HG02870 (cell line): ENCODE data around the gene SULT6B1.
"Not testable (repeated sequence)": the region's sequence is repeated elsewhere in the genome, so short reads cannot be mapped to it uniquely, and the experiment has no call there.

Experiments
- ATAC-seq: cut with Tn5 transposase; IDR thresholded peaks from one replicate; pipeline ENCODE4 v1.9.1; 2021; ENCODE audit warnings: mild to moderate bottlenecking, moderate library complexity; ENCODE audit not compliant: unreplicated experiment

The SULT6B1 gene

GRCh38 chr2:37196320-37197195 lies 8.1 kb upstream of the SULT6B1 start, which contains the start of gene CEBPZOS:
CEBPZOS (plus strand) TSS chr2:37196496; CDS start chr2:37199705, 3,209 bp downstream.
- ATAC-seq, result peak; percentile 85

DNA sequence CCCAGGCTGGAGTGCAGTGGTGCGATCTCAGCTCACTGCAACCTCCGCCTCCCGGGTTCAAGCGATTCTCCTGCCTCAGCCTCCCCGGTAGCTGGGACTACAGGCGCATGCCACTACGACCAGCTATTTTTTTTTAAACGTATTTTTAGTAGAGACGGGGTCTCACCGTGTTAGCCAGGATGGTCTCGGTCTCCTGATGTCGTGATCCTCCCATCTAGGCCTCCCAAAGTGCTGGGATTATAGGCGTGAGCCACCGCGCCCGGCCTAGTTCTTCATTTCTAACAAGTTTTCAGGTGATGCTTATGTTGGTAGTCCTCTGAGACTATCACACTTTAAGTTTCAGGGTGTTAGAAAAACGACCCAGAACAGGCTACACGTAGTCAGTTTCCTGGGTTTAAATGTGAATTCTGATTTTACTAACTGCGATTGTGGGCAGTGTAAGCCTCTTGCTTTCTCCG lies 7.4 kb upstream of the SULT6B1 start:
- not testable (repeated sequence) for ATAC-seq

- no peak for ATAC-seq
Observed at GRCh38 chr2:37192551-37192950, 4.1 kb upstream of the SULT6B1 start.

- ATAC-seq, result no peak
Observed at GRCh38 chr2:37191747-37192146, 3.3 kb upstream of the SULT6B1 start.

GRCh38 chr2:37191253-37191652 lies 2.8 kb upstream of the SULT6B1 start:
- no peak for ATAC-seq

- ATAC-seq, result no peak
Observed at GRCh38 chr2:37190290-37190689, 1.8 kb upstream of the SULT6B1 start.

DNA sequence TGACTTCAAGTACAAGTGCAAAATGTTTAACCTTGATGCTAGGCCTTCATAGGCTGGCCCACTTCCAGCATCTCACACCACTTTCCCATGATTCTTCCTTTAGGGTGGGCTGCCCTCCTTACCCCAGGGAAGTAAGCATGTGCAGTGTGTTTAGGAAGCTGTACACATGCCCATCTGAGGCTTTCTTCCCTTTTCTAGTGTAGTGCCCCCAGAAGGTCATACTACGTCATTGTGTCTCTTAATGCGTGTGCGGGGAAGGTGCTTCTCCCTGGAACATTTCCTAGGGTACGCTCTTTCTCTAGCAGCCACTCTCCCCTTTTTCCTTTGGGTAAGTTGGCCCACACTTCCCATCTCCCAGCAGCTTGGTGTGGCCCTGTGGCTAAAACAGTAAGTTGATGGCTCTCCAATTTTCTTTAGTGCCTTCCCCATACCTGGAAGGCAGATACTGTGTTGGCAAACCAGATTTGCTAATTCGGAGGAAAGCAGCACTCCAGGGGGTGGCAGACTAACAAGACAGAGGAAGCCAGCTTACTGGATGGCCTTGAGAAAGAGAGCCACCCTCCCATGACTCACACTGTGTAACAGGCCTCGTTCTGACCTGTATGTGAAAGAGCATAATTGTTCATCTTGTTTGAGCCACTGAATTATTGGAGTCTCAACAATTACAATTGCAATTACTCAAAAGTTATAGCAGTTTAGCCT lies 1.1 kb upstream of the SULT6B1 start:
- ATAC-seq, result no peak

- no peak for ATAC-seq
Observed at GRCh38 chr2:37181726-37182684, 6.5 kb downstream of the SULT6B1 start.

GRCh38 chr2:37180640-37181039 lies 7.8 kb downstream of the SULT6B1 start:
- no peak for ATAC-seq

- ATAC-seq, result no peak
Observed at GRCh38 chr2:37180006-37180639, 8.3 kb downstream of the SULT6B1 start.

DNA sequence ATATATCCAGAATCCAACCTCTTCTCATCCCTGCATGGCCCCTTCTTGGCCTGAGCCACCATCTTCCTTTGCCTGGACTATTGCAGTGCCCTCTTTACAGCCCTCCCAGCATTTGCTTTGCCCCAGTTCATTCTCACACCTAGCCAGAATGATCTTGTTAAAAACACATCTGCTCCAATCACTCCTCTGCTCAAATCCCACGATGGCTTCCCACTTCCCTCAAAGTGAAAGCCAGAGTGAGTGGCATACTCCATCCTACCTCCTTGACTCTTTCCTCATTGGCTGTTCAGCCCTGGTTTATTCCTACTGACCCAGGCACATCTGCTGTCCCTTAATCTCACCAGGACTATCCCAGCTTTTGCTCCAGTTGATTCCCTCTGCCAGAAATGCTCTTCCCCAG lies 14.7 kb downstream of the SULT6B1 start:
- ATAC-seq, result no peak

DNA sequence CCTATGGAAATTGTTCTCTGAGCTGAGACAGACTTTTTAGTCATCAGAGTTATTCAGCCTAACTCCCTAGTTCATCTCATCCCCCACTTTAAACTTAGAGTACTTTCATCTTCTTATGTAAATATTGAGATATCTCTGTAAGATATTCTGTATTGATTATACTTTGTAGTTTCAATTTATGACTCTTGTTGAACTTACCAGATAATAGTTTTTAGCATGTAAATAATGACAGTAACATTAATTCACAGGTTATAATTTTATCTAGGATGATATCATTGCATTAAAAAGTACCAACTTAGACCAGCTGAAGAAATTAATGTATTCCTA lies 16.9 kb downstream of the SULT6B1 start:
- ATAC-seq, result no peak

- peak; percentile 55 for ATAC-seq
Observed at GRCh38 chr2:37168217-37168981, 20.1 kb downstream of the SULT6B1 start.

- ATAC-seq, result no peak
Observed at GRCh38 chr2:37167636-37168180, 20.8 kb downstream of the SULT6B1 start.

DNA sequence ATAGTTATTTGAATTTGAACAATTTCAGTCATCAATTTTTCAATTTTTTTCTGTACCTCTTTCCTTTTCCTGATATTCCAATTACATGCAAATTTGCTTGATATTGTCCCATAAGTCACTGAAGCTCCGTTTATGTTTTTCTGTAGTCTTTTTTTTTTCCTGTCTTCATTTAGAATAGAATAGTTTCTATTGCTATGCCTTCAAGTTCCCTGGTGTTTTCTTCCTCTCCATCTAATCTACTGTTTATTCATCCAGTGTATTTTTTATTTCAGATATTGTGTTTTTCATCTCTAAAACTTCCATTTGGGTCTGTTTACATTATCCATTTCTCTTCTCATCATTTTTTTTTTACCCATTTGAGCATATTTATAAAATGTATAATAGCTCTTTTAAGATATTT lies 23.7 kb downstream of the SULT6B1 start:
- no peak for ATAC-seq

GRCh38 chr2:37156857-37157714 lies 31.4 kb downstream of the SULT6B1 start, which contains the start of gene EIF2AK2:
EIF2AK2 (minus strand) TSS chr2:37156980; CDS start chr2:37147806, 9,174 bp downstream.
- ATAC-seq, result peak; percentile 88

DNA sequence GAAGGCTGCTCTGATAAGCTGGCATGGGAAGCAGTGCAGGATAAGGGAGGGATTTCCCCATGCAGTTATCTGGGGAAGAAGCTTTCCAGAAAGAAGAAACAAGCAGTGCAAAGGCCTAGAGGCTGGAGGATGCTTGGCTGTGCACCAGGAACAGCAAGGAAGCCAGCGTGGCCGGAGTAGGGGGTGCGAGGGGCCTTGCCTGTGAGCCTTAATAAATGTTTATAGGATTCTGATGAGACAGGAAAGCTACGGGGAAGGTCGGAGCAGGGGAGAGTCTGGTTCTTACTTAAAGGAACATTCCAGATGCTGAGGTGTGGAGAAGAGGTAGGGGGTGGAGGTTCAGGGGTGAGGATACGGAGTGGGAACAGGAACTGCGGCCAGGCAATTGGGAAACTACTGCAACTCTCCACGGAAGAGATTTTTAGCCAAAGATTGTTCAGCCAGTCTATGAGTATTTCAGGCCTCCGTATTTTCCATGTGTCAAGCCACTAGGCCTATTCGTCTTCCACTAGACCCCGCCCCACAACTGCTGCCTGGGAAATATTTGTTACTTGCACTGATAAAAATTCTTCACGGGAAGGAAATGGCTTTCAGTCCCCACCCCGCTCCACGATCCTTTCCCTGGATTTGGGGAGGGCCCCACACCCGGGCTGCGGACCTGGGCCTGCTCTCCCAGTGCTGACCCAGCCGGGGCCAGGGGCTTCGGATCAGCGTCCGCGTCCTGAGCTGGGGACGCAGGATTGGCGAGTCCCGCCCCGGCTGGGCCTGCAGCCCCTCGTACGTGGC lies 32.2 kb downstream of the SULT6B1 start:
- peak; percentile 23 for ATAC-seq

GRCh38 chr2:37154785-37155184 lies 33.7 kb downstream of the SULT6B1 start:
- ATAC-seq, result no peak
